ENCODE data around the gene KCNK17.
A peak's percentile ranks its signal among the peaks of the same experiment; 100 is the strongest.

The KCNK17 gene

GRCh38 chr6:39314273-39314795 is at the start of gene KCNK17:
TSS of gene KCNK17 (minus strand) at chr6:39314419. CDS start at chr6:39314320, 99 bp downstream.
- no peak for DNase-seq

GRCh38 chr6:39363280-39363679 is 49.1 kb upstream of the KCNK17 start:
- no peak for DNase-seq

GRCh38 chr6:39362487-39362865 is 48.3 kb upstream of the KCNK17 start:
- no peak for DNase-seq

- peak; percentile 17 for DNase-seq
These were observed 47.7 kb upstream of the KCNK17 start for GRCh38 chr6:39361657-39362486.

GRCh38 chr6:39360378-39360777 is 46.2 kb upstream of the KCNK17 start:
- no peak for DNase-seq

GRCh38 chr6:39357998-39358686 is 43.9 kb upstream of the KCNK17 start:
- no peak for DNase-seq

- DNase-seq: no peak
These were observed 39.6 kb upstream of the KCNK17 start for GRCh38 chr6:39353698-39354315.

- DNase-seq: no peak
These were observed 36.7 kb upstream of the KCNK17 start for GRCh38 chr6:39350723-39351505.

- DNase-seq: no peak
These were observed 34.5 kb upstream of the KCNK17 start for GRCh38 chr6:39348740-39349139.

- DNase-seq: peak; percentile 1
These were observed 33.8 kb upstream of the KCNK17 start for GRCh38 chr6:39347906-39348585.

GRCh38 chr6:39347206-39347605 is 33.0 kb upstream of the KCNK17 start:
- DNase-seq: no peak

- no peak for DNase-seq
These were observed 30.6 kb upstream of the KCNK17 start for GRCh38 chr6:39344821-39345280.

- DNase-seq: no peak
These were observed 29.2 kb upstream of the KCNK17 start for GRCh38 chr6:39343396-39343870.

GRCh38 chr6:39342692-39343395 is 28.6 kb upstream of the KCNK17 start:
- no peak for DNase-seq

- DNase-seq: no peak
These were observed 27.7 kb upstream of the KCNK17 start for GRCh38 chr6:39341937-39342336.

- no peak for DNase-seq
These were observed 27.1 kb upstream of the KCNK17 start for GRCh38 chr6:39341352-39341751.

GRCh38 chr6:39339868-39340550 is 25.8 kb upstream of the KCNK17 start:
- no peak for DNase-seq

GRCh38 chr6:39339096-39339867 is 25.1 kb upstream of the KCNK17 start:
- no peak for DNase-seq

GRCh38 chr6:39338397-39338796 is 24.2 kb upstream of the KCNK17 start:
- no peak for DNase-seq
